ENCODE measurements around the gene ZBTB21. TPM values are rescaled to one million over a fixed set of nuclear protein-coding genes. Genes with fewer than 3 reads are reported as not detected.

Gene ZBTB21
- polyA plus RNA-seq, 2 of the 4 experiments (the other 2 are of a cell fraction) = 5.4 to 13.1 TPM

- no peak for DNase-seq (ENCODE audit: low read depth in 1 of 2, low spot score in 1 of 2)
- Histone ChIP-seq H3K4me1 (peaks cover 2% of the 10 kb centered on the region; the same call in 2 of the 3 replicates), H3K4me3 (no peak overlapping the region), H3K9me3 (no peaks in the 10 kb centered on the region), H3K4me2 (no peak overlapping the region), H3K27ac (no peak overlapping the region)
- 81% methylated on average over 15 of the region's 20 CpGs for WGBS (ENCODE audit: missing lambda C conversion rate)
- TF ChIP-seq TP53 (CRISPR knock-in tag; IDR thresholded peaks at IDR 0.05) (no peak), SMC3 (IDR thresholded peaks at IDR 0.05) (no peak), CHD2 (IDR thresholded peaks at IDR 0.05; ENCODE audit: low read length, partially characterized antibody) (no peak), HES2 (IDR thresholded peaks at IDR 0.05) (no peak), ATOH8 (CRISPR knock-in tag; IDR thresholded peaks at IDR 0.05; ENCODE audit: low read depth) (no peak), EHMT2 (IDR thresholded peaks at IDR 0.05; ENCODE audit: low read depth) (no peak), CTCF (IDR thresholded peaks at IDR 0.05) (no peak), EP300 (IDR thresholded peaks at IDR 0.05) (no peak), FOSB (CRISPR knock-in tag; IDR thresholded peaks at IDR 0.05) (no peak), RCOR1 (IDR thresholded peaks at IDR 0.05; ENCODE audit: low read depth, low read length) (no peak), HOXB13 (CRISPR knock-in tag; IDR thresholded peaks at IDR 0.05; ENCODE audit: low read depth) (no peak), POLR2AphosphoS2 (conservative IDR thresholded peaks at IDR 0.05; ENCODE audit: low read length) (no peak), MYC (IDR thresholded peaks at IDR 0.05; ENCODE audit: borderline replicate concordance, low read length) (no peak), TFCP2L1 (CRISPR knock-in tag; IDR thresholded peaks at IDR 0.05) (no peak)
- FAIRE-seq = no peak
- no peak for ATAC-seq
- CTCF ChIA-PET = interaction anchor here (1.4 to 1.7 kb wide), 2 partner anchors 146 to 154 kb away, joined by 4 to 6 read pairs; no protein-coding TSS in a partner anchor
- POLR2A ChIA-PET = no interaction called here
Measured at GRCh38 chr21:41970751-41971653, 39.2 kb downstream of the ZBTB21 start.

- ChIA-PET POLR2A (interaction anchor here (0.5 kb wide), 1 partner anchor 42 kb away, joined by 4 read pairs; no protein-coding TSS in a partner anchor), CTCF (no interaction called here)
- TF ChIP-seq KDM1A (IDR thresholded peaks at IDR 0.05; ENCODE audit: low read depth) (no peak), TFCP2L1 (CRISPR knock-in tag; IDR thresholded peaks at IDR 0.05) (no peak), RCOR1 (IDR thresholded peaks at IDR 0.05; ENCODE audit: low read depth, low read length) (no peak), HOXA7 (CRISPR knock-in tag; IDR thresholded peaks at IDR 0.05) (no peak), ESRRA (IDR thresholded peaks at IDR 0.05; ENCODE audit: borderline replicate concordance, low read length) (no peak), ZNF302 (CRISPR knock-in tag; IDR thresholded peaks at IDR 0.05) (no peak), MAX (IDR thresholded peaks at IDR 0.05) (no peak), POLR2A (IDR thresholded peaks at IDR 0.05; ENCODE audit: low read length) (no peak), REST (IDR thresholded peaks at IDR 0.05) (no peak), RARB (CRISPR knock-in tag; IDR thresholded peaks at IDR 0.05) (no peak), CTCF (IDR thresholded peaks at IDR 0.05) (no peak), RFX5 (IDR thresholded peaks at IDR 0.05) (no peak), FOXS1 (CRISPR knock-in tag; IDR thresholded peaks at IDR 0.05) (no peak), SREBF2 (IDR thresholded peaks at IDR 0.05) (no peak), FOSL2 (IDR thresholded peaks at IDR 0.05) (no peak), FOSL2 (CRISPR knock-in tag; IDR thresholded peaks at IDR 0.05) (no peak)
- WGBS (ENCODE audit: missing lambda C conversion rate) = 100% methylated on average over 2 of the region's 5 CpGs
- no peak for ATAC-seq
- FAIRE-seq = no peak
- no peak overlapping the region for H3K4me3 ChIP-seq
- H3K4me1 ChIP-seq = peaks cover 11% of the 10 kb centered on the region; the same call in 2 of the 3 replicates
- H3K9me3 ChIP-seq = no peaks in the 10 kb centered on the region
- no peak overlapping the region for H3K4me2 ChIP-seq
- no peak for DNase-seq (ENCODE audit: low read depth in 1 of 2, low spot score in 1 of 2)
- H3K27ac ChIP-seq = no peak overlapping the region
Measured at GRCh38 chr21:41970106-41970391, 40.1 kb downstream of the ZBTB21 start.

All from A549 (cell line).